ENCODE measurements around the gene PRPF8. TPM values are rescaled to one million over a fixed set of nuclear protein-coding genes. Genes with fewer than 3 reads are reported as not detected.

PRPF8 gene
- total RNA-seq, 1 donor from 2014 or later: 72.7 TPM

- peak; percentile 77 to 89 for DNase-seq (ENCODE audit: low read depth in 2 of 2)
Measured at GRCh38 chr17:1645207-1646171, 39.2 kb downstream of the PRPF8 start, which contains the start of gene SCARF1. TSS of gene SCARF1 (minus strand) at chr17:1645732. CDS start at chr17:1645697, 35 bp downstream.

GRCh38 chr17:1644493-1645206 lies 40.0 kb downstream of the PRPF8 start:
- peak in 1 of 2 donors; percentile 81 for DNase-seq (ENCODE audit: low read depth in 2 of 2)

GRCh38 chr17:1643999-1644492 lies 40.6 kb downstream of the PRPF8 start:
- peak in 1 of 2 donors; percentile 42 for DNase-seq (ENCODE audit: low read depth in 2 of 2)

- DNase-seq (ENCODE audit: low read depth in 2 of 2): peak in 1 of 2 donors; percentile 32
Measured at GRCh38 chr17:1643293-1643998, 41.2 kb downstream of the PRPF8 start.

GRCh38 chr17:1641065-1641403 lies 43.6 kb downstream of the PRPF8 start:
- no peak for DNase-seq (ENCODE audit: low read depth in 2 of 2)

- no peak for DNase-seq (ENCODE audit: low read depth in 2 of 2)
Measured at GRCh38 chr17:1640329-1641064, 44.2 kb downstream of the PRPF8 start.

- no peak for DNase-seq (ENCODE audit: low read depth in 2 of 2)
Measured at GRCh38 chr17:1639549-1640180, 45.0 kb downstream of the PRPF8 start.

GRCh38 chr17:1638624-1639300 lies 45.9 kb downstream of the PRPF8 start:
- no peak for DNase-seq (ENCODE audit: low read depth in 2 of 2)

- no peak for DNase-seq (ENCODE audit: low read depth in 2 of 2)
Measured at GRCh38 chr17:1638171-1638590, 46.5 kb downstream of the PRPF8 start.

GRCh38 chr17:1636732-1637285 lies 47.9 kb downstream of the PRPF8 start:
- DNase-seq (ENCODE audit: low read depth in 2 of 2): no peak

GRCh38 chr17:1635675-1636465 lies 48.8 kb downstream of the PRPF8 start:
- no peak for DNase-seq (ENCODE audit: low read depth in 2 of 2)

- no peak for DNase-seq (ENCODE audit: low read depth in 2 of 2)
Measured at GRCh38 chr17:1634841-1635650, 49.6 kb downstream of the PRPF8 start.

GRCh38 chr17:1630662-1631061 lies 54.0 kb downstream of the PRPF8 start:
- no peak for DNase-seq (ENCODE audit: low read depth in 2 of 2)

GRCh38 chr17:1629504-1630310 lies 55.0 kb downstream of the PRPF8 start:
- DNase-seq (ENCODE audit: low read depth in 2 of 2): peak in 1 of 2 donors; percentile 70

- peak; percentile 75 to 95 for DNase-seq (ENCODE audit: low read depth in 2 of 2)
Measured at GRCh38 chr17:1628856-1629503, 55.7 kb downstream of the PRPF8 start.
